Fibroblast of upper back skin (primary cell): ENCODE data around the gene PUSL1.

Source experiments
- DNase-seq: peaks from one replicate; pipeline ENCODE4 v3.0.0-alpha.2; 2013

The PUSL1 gene

GRCh38 chr1:1356796-1357401 lies 48.5 kb downstream of the PUSL1 start:
- no peak for DNase-seq

- DNase-seq, result no peak
Measured at GRCh38 chr1:1357871-1358432, 49.6 kb downstream of the PUSL1 start.

- peak; percentile 93 for DNase-seq
Measured at GRCh38 chr1:1358433-1359271, 50.3 kb downstream of the PUSL1 start, which contains the start of gene MXRA8. TSS of gene MXRA8 (minus strand) at chr1:1358555. CDS start at chr1:1358504, 51 bp downstream.

GRCh38 chr1:1359308-1359663 lies 50.9 kb downstream of the PUSL1 start:
- DNase-seq, result peak; percentile 78

- peak; percentile 88 for DNase-seq
Measured at GRCh38 chr1:1359664-1360468, 51.5 kb downstream of the PUSL1 start.

- DNase-seq, result peak; percentile 96
Measured at GRCh38 chr1:1360506-1361169, 52.2 kb downstream of the PUSL1 start.
